Measurements from ENCODE around the gene IL2RA.

GRCh38 chr10:6100370-6100769 lies 38.2 kb upstream of the IL2RA start:
- TF ChIP-seq EZH2 (IDR thresholded peaks at IDR 0.05; ENCODE audit: borderline replicate concordance, low read depth, low read length, severe bottlenecking) (no peak), POLR2AphosphoS5 (IDR thresholded peaks at IDR 0.05; ENCODE audit: insufficient read depth, low read depth, low read length) (no peak), CTCF (IDR thresholded peaks at IDR 0.05; ENCODE audit: extremely low read depth in 1 of 2, insufficient read depth in 1 of 2, low read depth in 1 of 2, low read length in 2 of 2) (no peak), POLR2A (IDR thresholded peaks at IDR 0.05; ENCODE audit: low read depth, low read length) (no peak), JUN (IDR thresholded peaks at IDR 0.05; ENCODE audit: borderline replicate concordance, insufficient read depth, insufficient read length, low read depth) (no peak), FOS (IDR thresholded peaks at IDR 0.05; ENCODE audit: borderline replicate concordance, insufficient read depth, low read length) (no peak), MAX (IDR thresholded peaks at IDR 0.05; ENCODE audit: insufficient read depth, insufficient read length) (no peak)

Measured in endothelial cell of umbilical vein (primary cell).